B cell (primary cell): ENCODE data around the gene PHLDA3. TPM values are rescaled to one million over a fixed set of nuclear protein-coding genes. Genes with fewer than 3 reads are reported as not detected.

Source experiments
- ATAC-seq: fragments of 200-7000 bp; cut with Tn5 transposase; one replicate; pipeline ENCODE4 v1.10.0; 2021; ENCODE audit warnings: low read depth, mild to moderate bottlenecking, moderate number of reproducible peaks, moderate library complexity
- CTCF ChIA-PET: fragments of 350-600 bp; sonication (Branson Sonifier 250); formaldehyde crosslinking; loops from one replicate; lab custom pipeline; 2021; ENCODE audit warnings: antibody characterized with exemption, inconsistent platforms; lab: Charles Lee
- POLR2A ChIA-PET: fragments of 350-600 bp; sonication (Branson Sonifier 250); formaldehyde crosslinking; loops from one replicate; lab custom pipeline; 2021; ENCODE audit warnings: antibody characterized with exemption; lab: Charles Lee
- DNase-seq: peaks from one replicate; pipeline ENCODE4 v3.0.0; 2013
- H2AFZ ChIP-seq: 2 replicates; pipeline ENCODE4 v1.6.1; 2012; ENCODE audit warnings: mild to moderate bottlenecking, low read depth, low read length; ENCODE audit not compliant: insufficient read depth, poor library complexity, severe bottlenecking
- H3K27ac ChIP-seq, 2 donors: 1 replicate in 1 of 2; 2 replicates in 1 of 2; pipeline ENCODE4 v1.5.1; 2012 to 2013; ENCODE audit warnings: low read length in 2 of 2, mild to moderate bottlenecking in 2 of 2, moderate library complexity in 1 of 2
- H3K27me3 ChIP-seq, 4 experiments: fragments of 200-600 bp in 1 of 4; sonication (generic) in 1 of 4; replicated peaks in 1 of 4; 1 replicate in 2 of 4; 2 replicates in 2 of 4; pipeline versions ENCODE4 v1.6.1 to v1.7.0; 2013 to 2016; ENCODE audit warnings: low read length in 3 of 4, mild to moderate bottlenecking in 2 of 4, mixed read lengths in 1 of 4, moderate library complexity in 1 of 4; ENCODE audit not compliant: insufficient read depth in 4 of 4, control insufficient read depth in 3 of 4; ENCODE audit errors: control extremely low read depth in 1 of 4
- H3K36me3 ChIP-seq, 2 experiments: replicated peaks in 1 of 2; 1 replicate in 1 of 2; 2 replicates in 1 of 2; pipeline versions ENCODE4 v1.6.1 to v1.7.1; 2013; ENCODE audit warnings: low read length in 1 of 2; ENCODE audit not compliant: insufficient read depth in 2 of 2, control insufficient read depth in 1 of 2; ENCODE audit errors: control extremely low read depth in 1 of 2, extremely low read depth in 1 of 2
- H3K4me1 ChIP-seq, 2 donors: fragments of 200-600 bp in 1 of 2; sonication (generic) in 1 of 2; 1 replicate in 1 of 2; 2 replicates in 1 of 2; pipeline versions ENCODE4 v1.5.1 to v1.6.1; 2013 to 2017; ENCODE audit warnings: low read length in 2 of 2; ENCODE audit not compliant: control insufficient read depth in 2 of 2, insufficient read depth in 2 of 2
- H3K4me2 ChIP-seq: replicated peaks from 2 replicates; pipeline ENCODE3; 2012; ENCODE audit warnings: mild to moderate bottlenecking, low read depth, low read length; ENCODE audit not compliant: poor library complexity, severe bottlenecking
- H3K4me3 ChIP-seq, 5 experiments: fragments of 200-600 bp in 1 of 5; sonication (generic) in 1 of 5; 1 replicate in 3 of 5; 2 replicates in 2 of 5; pipeline versions ENCODE4 v1.5.1 to v1.7.0; 2011 to 2016; ENCODE audit warnings: low read length in 4 of 5, mild to moderate bottlenecking in 4 of 5, low read depth in 2 of 5, control low read depth in 1 of 5, moderate library complexity in 1 of 5; ENCODE audit not compliant: insufficient read depth in 1 of 5; ENCODE audit errors: control extremely low read depth in 1 of 5, extremely low read depth in 1 of 5
- H3K79me2 ChIP-seq: fragments of 200-600 bp; sonication (generic); one replicate; pipeline ENCODE4 v1.6.0; 2016; ENCODE audit warnings: low read length; ENCODE audit not compliant: control insufficient read depth, insufficient read depth
- H3K9ac ChIP-seq: fragments of 200-600 bp; sonication (generic); 2 replicates; pipeline ENCODE4 v1.6.1; 2017; ENCODE audit warnings: mild to moderate bottlenecking, low read length, moderate library complexity
- H3K9me3 ChIP-seq, 3 donors: one replicate each; pipeline versions ENCODE4 v1.6.1 to v1.7.1; 2013; ENCODE audit warnings: low read length in 2 of 3; ENCODE audit not compliant: control insufficient read depth in 2 of 3, insufficient read depth in 1 of 3; ENCODE audit errors: control extremely low read depth in 1 of 3
- H4K20me1 ChIP-seq: 2 replicates; pipeline ENCODE4 v1.6.0; 2012; ENCODE audit warnings: mild to moderate bottlenecking, low read length; ENCODE audit not compliant: insufficient read depth, control insufficient read depth, poor library complexity, severe bottlenecking
- H3K27ac Mint-ChIP-seq: one replicate; pipeline ENCODE4 v1.8.0; 2021; ENCODE audit warnings: mixed read lengths
- H3K27me3 Mint-ChIP-seq: one replicate; pipeline ENCODE4 v1.8.0; 2021; ENCODE audit warnings: mixed read lengths
- H3K4me1 Mint-ChIP-seq: one replicate; pipeline ENCODE4 v1.8.0; 2021; ENCODE audit warnings: mixed read lengths
- H3K4me3 Mint-ChIP-seq: one replicate; pipeline ENCODE4 v1.8.0; 2021; ENCODE audit warnings: mixed read lengths
- H3K9me3 Mint-ChIP-seq: one replicate; pipeline ENCODE4 v1.8.0; 2022; ENCODE audit warnings: mixed read lengths; ENCODE audit not compliant: insufficient read depth
- CTCF ChIP-seq: fragments of 200-600 bp; IDR thresholded peaks from one replicate; pipeline ENCODE4 v1.8.0; 2022; ENCODE audit warnings: antibody characterized with exemption, mild to moderate bottlenecking
- EZH2 ChIP-seq: IDR thresholded peaks from 2 replicates; pipeline ENCODE4 v1.6.1; 2012; ENCODE audit warnings: borderline replicate concordance, low read depth, mild to moderate bottlenecking, moderate library complexity, low read length; ENCODE audit not compliant: insufficient read depth, poor library complexity, severe bottlenecking
- WGBS: methylation state at CpG from one replicate; pipeline ENCODE4 v1.1.5; 2013; ENCODE audit warnings: missing lambda C conversion rate; ENCODE audit not compliant: insufficient coverage; 5-methylcytosine and 5-hydroxymethylcytosine counted together
- intact Hi-C: fragments of 100-400 bp; cut with micrococcal nuclease; formaldehyde crosslinking; loops from one replicate; pipeline ENCODE4 v1.10.0; 2022
- polyA plus RNA-seq: library from polyadenylated mRNA; depleted of rRNA; stranded (reverse); fragments of >200 nt; gene quantifications from 2 replicates; pipeline ENCODE4 v1.2.3, GENCODE V29; 2012
- total RNA-seq, 2 donors: library from RNA; stranded (reverse); fragments of 120-200 nt in 1 of 2; gene quantifications; 1 replicate in 1 of 2; 2 replicates in 1 of 2; pipeline versions ENCODE4 v1.2.3 to v1.2.4, GENCODE V29; 2013 to 2022

Gene PHLDA3
- total and polyA plus RNA-seq, 2 donors (not counting 1 experiment from before 2014, with no cell fraction given), result 0.20 to 0.30 TPM

DNA sequence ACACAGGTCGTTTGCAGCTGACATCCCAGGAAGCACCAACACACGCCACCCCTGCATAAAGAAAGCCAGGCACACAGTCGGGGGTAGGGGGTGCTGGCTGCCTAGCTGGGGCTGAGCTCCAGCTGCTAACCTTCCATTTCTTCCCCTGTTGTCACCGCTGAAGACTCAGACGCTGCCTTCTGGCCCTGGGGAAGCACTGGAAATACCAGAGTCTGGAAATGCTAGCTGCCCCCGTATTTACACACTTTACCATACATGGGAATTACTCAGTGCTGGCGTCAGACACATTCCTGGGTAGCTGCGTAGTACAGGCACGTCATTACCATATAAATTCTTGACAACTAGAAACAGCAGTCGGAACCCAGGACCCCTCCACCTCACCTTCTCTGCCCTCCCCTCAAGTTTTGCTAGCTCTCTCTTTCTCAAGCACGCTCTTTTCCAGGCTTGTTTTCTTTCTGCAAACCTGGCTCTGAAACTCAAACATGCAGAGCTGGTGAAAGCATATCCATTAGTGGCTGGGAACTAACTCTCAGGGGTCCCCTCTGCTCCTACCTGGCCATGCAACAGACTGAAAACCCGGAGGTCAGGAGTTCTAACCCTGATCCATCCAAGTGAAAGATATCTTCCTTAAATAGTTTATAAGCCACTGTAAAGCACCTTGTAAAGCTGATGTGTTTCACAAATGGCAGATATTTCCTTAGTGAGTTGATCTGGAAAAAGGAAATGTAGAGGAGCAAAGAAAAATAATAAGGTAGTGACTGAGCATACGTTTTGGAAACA is 34.6 kb upstream of the PHLDA3 start:
- no peaks in the 10 kb centered on the region for H4K20me1 ChIP-seq
- no peaks in the 10 kb centered on the region for H3K27me3 ChIP-seq
- H3K4me3 ChIP-seq, result no peak overlapping the region
- H3K27me3 Mint-ChIP-seq, result no peaks in the 10 kb centered on the region
- WGBS, result 81% methylated on average over 9 of the region's 13 CpGs
- H3K27ac ChIP-seq, result no peak overlapping the region
- ChIA-PET CTCF (interaction anchor here (1.0 to 5.3 kb wide), 3 partner anchors 10 to 22 kb away, joined by 5 to 59 read pairs (median 33); no protein-coding TSS in a partner anchor), POLR2A (no interaction called here)
- TF ChIP-seq CTCF, result no peak
- no peak for TF ChIP-seq EZH2
- no peaks in the 10 kb centered on the region for H3K36me3 ChIP-seq
- H2AFZ ChIP-seq, result no peak overlapping the region
- peaks cover 38% of the 10 kb centered on the region for H3K79me2 ChIP-seq
- H3K4me1 Mint-ChIP-seq, result peaks cover 28% of the 10 kb centered on the region
- H3K9me3 ChIP-seq, result no peaks in the 10 kb centered on the region
- intact Hi-C loops, result no loop called here
- H3K9ac ChIP-seq, result no peak overlapping the region
- no peak overlapping the region for H3K4me3 Mint-ChIP-seq
- no peak overlapping the region for H3K27ac Mint-ChIP-seq
- H3K4me1 ChIP-seq, result peaks cover 20 to 25% of the 10 kb centered on the region in 2 donors
- ATAC-seq, result no peak
- H3K4me2 ChIP-seq, result no peak overlapping the region
- no peaks in the 10 kb centered on the region for H3K9me3 Mint-ChIP-seq
- no peak for DNase-seq

DNA sequence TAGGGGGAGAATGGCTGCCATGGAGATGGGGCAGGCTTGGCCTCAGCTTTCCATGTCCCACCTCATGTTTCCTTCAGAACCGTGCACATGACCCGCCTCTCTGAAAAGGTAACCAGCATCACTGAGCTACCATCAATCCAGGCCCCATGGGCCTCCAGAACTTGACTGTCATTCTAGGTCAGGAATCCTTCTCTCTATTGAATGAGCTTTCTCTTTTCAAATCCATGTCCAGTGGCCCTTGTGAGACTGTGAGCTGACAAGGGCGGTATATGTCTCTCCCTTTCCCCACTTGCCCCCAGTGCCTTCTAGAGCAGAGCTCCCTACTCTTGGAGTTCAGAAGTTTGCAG is 33.5 kb upstream of the PHLDA3 start:
- no peak for DNase-seq
- Histone ChIP-seq H3K9me3 (no peaks in the 10 kb centered on the region), H3K79me2 (peaks cover 37% of the 10 kb centered on the region), H3K4me1 (peaks cover 16 to 20% of the 10 kb centered on the region in 2 donors), H3K27me3 (no peaks in the 10 kb centered on the region), H2AFZ (no peak overlapping the region), H3K4me3 (no peak overlapping the region), H3K9ac (no peak overlapping the region), H3K27ac (no peak overlapping the region), H3K4me2 (no peak overlapping the region), H3K36me3 (no peaks in the 10 kb centered on the region), H4K20me1 (no peaks in the 10 kb centered on the region)
- ChIA-PET POLR2A (no interaction called here), CTCF (interaction anchor here (0.9 to 5.3 kb wide), 4 partner anchors 11 to 55 kb away, joined by 3 to 59 read pairs (median 18); no protein-coding TSS in a partner anchor)
- Mint-ChIP-seq H3K4me3 (no peak overlapping the region), H3K27ac (no peak overlapping the region), H3K4me1 (peaks cover 24% of the 10 kb centered on the region), H3K9me3 (no peaks in the 10 kb centered on the region), H3K27me3 (no peaks in the 10 kb centered on the region)
- ATAC-seq, result no peak
- TF ChIP-seq EZH2, result no peak
- TF ChIP-seq CTCF, result no peak
- WGBS, result 98% methylated on average over 3 of the region's 3 CpGs
- intact Hi-C loops, result no loop called here
